Spleen (tissue), 7 donors: ENCODE results near the gene ADAMTS12.

ENCODE experiments used
- CTCF ChIP-seq, 11 experiments: fragments of 200-600 bp in 7 of 11; fragments of 450-650 bp in 4 of 11; sonication (generic) in 4 of 11; IDR thresholded peaks in 8 of 11; conservative IDR thresholded peaks in 3 of 11; 1 replicate in 7 of 11; 2 replicates in 4 of 11; pipeline versions ENCODE4 v1.4.0 to v1.8.0; 2016 to 2021; ENCODE audit warnings: antibody characterized with exemption in 11 of 11, inconsistent platforms in 4 of 11, mild to moderate bottlenecking in 1 of 11
- POLR2A ChIP-seq, 3 donors: fragments of 450-650 bp; IDR thresholded peaks; one replicate each; pipeline ENCODE4 v1.5.1; 2017; ENCODE audit warnings: antibody characterized with exemption in 3 of 3, mild to moderate bottlenecking in 1 of 3
- donor health status: DM: no; HTN: no; CAD: no; lungs with moderate emphysema.
- donor health status: DM: no; HTN: no; CAD: no.
- donor health status: DM: no; HTN: no; CAD: no.

- TF ChIP-seq POLR2A (IDR thresholded peaks at IDR 0.05) (no peak), CTCF (IDR thresholded peaks at IDR 0.05 in 8 of 11, conservative IDR thresholded peaks at IDR 0.05 in 3 of 11) (no peak)
Measured at GRCh38 chr5:33526755-33527154, 365.0 kb downstream of the ADAMTS12 start.
